Measurements from ENCODE around the gene APBA1.
A peak's percentile ranks its signal among the peaks of the same experiment; 100 is the strongest.

Gene APBA1

DNA sequence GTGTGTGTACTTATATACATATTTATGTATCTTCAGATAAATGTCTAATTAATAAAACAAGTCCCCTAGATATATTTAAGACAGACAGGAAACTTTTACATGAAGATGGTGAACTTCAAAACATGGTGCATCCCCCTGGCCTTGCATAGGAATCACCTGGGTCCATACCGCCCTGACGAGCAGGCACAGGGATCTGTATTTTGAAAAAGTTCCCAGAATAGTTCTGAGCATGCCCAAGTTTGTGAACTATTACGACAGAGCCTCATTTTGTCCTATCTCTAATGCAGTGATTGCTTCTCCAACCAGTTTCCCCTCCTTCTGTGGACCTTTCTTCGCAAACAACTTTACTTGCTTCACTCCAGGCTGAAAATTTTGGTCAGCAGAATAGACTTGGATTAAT lies 98.1 kb downstream of the APBA1 start:
- DNase-seq, result no peak

DNA sequence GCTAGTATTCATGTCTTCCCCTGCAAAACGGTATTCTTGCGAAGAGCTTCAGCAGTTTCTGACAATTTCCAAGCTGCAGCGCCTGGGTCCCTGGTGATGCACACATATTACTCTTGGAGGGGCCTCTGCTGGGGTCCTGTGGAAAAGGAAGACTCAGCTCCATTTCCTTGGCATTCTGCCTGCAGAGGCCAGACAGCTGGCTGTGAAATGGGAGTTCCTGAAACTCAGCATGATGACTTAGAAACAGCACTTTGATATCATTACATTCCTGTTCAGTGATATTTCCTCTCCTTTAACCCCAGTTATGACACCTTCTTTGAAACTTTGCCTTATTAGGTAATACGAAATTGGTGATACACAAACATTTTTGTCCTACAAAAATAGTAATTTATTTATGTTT lies 98.5 kb downstream of the APBA1 start:
- DNase-seq, result no peak

DNA sequence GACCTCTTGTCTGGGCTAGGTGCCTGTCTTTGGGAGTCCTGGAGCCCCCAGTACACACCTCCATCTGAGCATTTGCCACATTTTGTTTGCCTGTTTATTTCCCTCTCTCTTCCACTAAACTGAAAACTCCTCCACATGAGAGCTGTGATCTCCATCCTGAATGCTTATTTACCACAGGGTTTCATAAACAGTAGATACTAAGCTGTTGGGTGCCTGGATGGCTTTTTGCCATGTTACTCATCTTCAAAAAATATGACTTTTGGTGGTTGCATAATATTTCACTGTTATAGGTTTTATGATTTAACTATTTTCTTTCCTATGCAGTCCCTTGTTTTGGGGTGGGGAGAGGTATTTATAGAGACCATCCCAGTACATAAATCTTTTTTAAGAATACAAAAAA lies 99.6 kb downstream of the APBA1 start:
- no peak for DNase-seq

DNA sequence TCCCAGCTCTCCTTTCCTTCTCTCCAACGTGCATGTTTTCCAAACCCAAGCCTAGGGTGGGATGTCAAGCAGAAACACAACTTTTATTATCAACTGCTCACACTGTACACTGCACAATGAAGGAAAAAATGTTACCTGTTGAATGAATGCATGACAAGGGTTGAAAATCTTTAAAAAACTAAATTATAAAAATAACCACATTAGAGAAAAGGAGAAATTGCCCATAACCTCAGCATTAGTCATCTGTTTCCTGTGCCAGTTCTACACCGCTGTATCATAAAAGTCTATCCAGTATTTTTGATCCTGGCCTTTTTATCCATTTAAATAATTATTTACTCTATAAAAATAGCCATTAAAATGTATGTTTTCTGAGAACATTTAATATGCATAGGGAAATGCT lies 101.1 kb downstream of the APBA1 start:
- DNase-seq, result no peak

DNA sequence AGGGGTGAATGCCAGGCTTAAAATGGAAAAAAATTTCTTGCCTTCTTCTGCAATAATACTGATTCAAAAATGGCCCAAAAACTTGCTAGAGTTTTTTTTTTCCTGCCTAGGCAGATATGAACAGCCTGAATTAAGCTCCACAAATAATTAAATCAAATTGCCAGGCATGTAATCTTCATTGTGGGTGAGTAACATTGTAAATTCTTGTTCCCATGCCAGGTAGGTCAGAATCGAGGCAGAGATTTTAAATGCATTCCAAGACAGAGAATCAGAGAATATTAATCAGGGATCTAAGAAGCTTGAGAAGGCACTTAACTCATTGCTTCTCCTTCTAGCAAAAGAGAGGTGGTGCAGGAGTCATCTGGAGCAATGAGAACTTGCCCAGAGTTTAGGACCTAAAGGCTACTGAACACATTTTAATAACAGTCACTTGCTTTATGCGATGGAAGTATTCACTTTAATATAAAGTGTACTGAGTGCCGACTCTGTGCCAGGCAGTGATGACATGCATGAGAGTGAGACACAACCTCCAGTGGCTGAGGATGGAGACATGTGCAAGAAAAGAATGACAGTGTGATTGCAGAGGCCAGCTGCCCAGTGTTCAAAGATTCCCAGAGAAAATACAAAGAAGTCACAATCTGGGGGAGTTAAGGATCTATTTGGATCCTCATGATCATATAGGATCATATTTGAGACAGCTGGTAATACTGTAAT lies 102.3 kb downstream of the APBA1 start:
- DNase-seq, result no peak

DNA sequence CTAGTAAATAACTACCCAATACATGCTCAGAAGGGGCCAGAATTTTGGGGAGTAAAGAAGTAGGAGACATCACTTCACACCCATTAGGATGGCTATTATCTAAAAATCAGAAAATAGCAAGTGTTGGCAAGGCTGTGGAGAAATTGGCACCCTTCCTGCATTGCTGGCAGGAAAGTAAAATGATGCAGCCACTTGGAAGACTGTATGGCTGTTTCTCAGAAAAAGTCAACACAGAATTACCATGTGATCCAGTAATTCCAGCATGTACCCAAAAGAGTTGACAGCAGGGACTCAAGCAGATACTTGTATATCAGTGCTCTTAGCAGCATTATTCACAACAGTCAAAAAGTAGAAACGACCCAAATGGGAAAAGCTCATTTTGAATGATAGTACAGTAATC lies 107.6 kb downstream of the APBA1 start:
- no peak for DNase-seq

DNA sequence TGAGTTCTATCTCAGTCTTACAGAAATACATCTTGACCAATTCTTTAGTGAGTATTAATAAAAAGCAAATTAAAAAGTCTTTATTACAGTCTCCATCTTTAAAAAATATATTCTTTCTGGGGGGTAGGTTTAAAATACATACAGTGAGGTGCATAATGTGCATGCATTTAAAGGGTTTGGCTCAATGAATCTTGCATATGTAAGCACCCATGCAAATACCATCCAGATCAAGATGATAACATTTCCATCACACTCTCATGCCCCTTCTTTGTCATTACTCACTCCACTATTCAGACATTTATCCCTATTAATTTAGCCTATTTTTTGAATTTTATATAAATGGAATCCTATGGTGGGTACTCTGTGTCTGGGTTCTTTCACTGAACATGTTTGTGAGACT lies 113.0 kb downstream of the APBA1 start:
- DNase-seq, result no peak

DNA sequence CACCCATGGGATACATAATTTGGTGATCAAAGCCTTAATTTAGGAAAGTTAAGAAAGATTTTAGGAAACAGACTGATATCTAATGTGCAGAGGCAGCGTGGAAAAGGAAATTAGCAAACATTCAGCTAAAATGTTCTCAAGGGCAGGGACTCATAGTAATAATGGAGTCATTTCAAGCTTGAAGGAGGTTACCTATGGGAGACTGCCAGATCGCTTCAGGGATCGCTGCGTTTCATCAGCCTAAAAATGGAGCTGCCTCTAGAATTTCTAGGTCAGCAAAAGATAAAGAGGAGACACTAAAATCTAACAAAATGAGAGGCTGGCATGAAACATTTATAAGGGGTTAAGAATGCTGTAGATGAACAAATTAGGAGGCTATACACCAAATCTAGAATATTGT lies 115.5 kb downstream of the APBA1 start:
- no peak for DNase-seq

DNA sequence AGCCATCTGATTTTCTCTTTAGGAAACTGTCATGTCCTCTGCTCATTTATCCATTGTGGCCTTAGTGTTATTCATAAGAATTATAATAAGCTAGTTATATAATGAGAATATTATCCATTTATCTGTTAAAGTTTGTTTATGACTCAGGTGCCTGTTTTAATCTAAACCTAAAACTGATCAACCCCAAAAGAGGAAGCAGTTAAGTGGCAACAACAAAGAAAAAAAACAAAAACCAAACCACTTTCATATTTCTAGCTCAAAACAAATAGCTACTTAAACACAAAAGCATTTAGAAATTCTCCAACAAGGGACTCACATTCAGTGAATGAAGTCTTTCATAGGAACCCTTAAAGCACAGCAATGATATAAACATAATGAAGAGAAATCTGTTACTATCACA lies 116.4 kb downstream of the APBA1 start:
- no peak for DNase-seq

DNA sequence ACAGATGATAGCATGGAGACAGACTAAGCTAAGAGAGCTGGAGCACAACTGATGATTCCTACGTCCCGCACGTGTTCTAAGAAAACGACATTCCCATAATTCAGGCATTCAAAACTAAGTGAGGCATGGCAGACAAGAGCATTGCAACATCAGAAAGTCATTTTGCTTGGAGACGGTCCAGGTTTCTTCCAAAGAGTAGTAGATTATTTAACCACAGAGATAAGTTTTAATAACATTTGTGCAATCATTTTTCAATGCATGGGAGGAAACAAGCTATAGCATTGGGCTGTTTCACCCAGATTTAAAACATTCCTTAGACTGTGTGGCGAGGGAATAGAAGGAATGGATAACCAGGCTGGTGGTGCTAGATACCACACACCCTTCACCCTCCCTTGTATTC lies 117.2 kb downstream of the APBA1 start:
- DNase-seq, result no peak

DNA sequence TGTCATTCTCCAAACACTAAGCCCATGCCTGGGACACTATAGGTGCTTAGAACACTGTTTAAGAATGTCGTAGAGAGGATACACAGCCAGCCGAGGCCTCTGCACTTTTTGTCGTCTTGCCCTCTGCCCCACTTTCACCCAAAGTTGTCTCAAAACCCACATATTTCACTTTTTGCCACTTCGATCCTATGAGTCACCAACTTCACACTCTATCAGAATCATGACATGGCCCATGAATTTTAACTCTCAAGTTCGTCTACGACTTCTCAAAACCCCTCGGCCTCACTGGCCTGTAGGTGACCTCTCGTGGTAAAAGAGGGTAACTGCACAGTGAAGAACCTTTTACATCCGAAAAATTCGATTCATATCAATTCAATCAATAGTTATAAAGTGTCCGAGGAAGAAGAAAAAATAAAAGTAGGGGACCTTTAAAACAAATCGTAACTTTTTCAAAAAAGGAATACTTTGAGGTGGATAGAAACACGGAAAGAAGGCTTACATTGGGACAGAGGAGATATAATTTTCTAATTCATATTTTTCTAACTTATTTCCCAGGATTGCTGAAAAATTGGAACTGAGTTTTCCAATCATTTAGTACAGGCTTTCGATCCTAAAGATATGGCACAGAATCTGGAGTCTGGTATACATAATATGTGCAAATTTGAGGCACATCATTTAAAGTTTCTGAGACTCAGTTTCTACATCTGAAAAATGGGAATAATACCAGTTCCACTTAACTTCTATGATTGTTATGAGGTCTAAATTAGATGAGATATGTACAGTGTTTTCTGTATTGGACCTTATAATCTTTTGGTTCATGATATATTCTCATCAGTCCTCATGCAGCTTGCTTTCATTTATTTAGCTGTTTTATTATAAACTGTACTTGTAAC lies 122.6 kb downstream of the APBA1 start:
- DNase-seq, result peak; percentile 28

DNA sequence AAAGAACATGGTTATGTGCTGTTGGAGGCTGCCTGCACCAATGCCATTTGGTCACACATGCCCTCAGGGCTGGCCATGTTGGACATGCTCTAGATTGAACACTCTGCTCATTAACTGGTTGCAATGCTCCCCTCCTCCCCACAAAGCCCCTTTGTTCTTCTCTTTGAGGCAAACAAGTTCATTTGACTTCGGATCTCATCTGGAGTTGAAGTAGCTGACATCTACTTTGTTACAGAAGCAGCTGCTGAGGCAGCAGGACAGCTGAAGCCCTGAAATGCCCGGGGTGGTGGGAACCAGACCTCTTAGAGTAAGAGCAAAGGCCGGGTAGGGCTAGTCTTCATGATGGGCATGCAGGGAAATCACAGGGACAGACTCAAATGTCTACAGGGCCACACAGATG lies 123.5 kb downstream of the APBA1 start:
- no peak for DNase-seq

DNA sequence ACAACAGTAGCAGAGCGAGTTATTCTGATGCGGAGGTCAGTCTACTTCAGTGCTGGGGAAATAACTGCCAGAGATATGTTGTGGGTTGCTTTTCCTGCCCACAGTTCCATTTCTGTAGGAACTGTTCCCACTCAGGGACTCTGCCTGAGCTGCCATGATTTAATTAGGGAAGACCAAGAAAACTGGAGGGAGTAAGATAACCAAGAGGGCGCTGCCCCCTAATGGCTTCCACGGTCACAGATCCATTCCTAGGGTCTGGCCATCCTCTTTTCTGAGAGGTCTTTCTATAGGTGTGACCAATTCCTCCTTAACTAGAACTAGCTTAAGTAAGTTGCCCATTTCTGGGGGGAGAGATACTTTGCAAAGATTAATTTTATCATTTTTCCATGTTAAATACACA lies 125.9 kb downstream of the APBA1 start:
- DNase-seq, result peak; percentile 69

DNA sequence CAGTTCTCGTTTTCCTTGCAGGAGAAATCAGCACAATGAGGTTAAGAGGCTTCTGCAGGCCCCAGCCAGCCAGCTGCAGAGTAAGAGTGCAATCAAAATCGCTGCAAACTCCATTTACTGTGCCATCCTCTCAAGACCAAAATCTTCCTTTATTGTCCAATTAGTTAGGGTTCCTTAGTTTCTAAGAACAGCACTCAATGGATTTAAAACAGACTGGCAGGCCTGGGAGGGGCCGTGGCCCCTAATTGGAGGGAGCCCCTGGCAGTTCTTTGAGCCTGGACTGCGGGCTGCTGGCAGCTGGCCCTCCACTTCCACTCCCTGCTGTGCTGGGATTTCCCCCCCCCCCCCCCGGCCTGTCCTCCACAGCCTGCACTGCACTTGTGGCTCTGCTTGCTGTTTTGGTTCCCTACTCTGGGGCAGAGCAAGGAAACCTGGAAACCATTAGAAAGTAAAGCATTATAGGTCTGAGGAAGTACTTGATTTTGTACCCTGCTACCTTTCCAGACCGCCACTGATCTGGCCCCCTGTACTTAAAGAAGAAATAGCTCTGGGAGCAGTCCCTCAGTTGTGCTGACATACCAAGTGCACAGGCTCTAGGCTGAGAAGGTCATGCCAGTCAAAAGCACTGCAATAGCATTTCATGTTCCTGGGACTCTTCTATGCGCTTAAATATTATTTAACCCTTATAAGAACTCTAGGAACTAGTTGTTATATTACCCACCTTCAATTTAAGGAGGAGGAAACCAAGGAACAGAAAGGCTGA lies 129.0 kb downstream of the APBA1 start:
- peak; percentile 81 for DNase-seq

DNA sequence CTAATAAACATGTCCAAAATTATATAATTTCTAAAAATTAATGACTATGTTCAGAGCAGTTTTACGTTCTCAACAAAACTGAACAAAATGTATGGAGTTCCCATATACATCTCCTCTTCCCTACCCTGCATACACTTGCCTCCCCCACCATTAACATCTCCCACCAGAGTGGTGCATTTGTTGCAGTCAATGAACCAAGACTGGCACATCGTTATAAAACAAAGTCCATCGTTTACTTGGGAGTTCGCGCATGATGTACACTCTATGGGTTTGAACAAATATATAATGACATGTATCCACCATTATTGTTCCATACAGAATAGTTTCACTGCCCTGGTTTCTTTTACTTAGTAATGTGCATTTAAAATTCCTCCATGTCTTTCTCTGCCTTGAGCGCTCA lies 130.1 kb downstream of the APBA1 start:
- DNase-seq, result peak; percentile 15

DNA sequence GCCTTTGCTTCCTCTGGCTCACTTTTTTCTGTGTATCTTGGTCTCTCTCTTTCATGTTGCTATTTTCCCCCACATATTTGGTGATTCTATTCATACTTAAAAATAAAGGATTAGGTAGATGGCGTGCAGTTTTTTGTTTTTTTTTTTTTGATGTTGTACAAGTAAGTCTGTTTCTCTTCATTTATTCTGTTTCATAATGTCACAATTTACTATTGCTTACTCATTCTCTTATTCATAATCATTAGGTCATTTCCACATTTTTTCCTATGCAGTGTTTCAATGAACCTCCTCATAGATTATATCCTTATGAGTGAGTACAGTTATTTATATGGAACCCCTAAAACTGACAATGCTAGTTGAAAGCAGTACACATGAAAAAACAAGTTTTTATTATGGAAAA lies 136.3 kb downstream of the APBA1 start:
- no peak for DNase-seq

DNA sequence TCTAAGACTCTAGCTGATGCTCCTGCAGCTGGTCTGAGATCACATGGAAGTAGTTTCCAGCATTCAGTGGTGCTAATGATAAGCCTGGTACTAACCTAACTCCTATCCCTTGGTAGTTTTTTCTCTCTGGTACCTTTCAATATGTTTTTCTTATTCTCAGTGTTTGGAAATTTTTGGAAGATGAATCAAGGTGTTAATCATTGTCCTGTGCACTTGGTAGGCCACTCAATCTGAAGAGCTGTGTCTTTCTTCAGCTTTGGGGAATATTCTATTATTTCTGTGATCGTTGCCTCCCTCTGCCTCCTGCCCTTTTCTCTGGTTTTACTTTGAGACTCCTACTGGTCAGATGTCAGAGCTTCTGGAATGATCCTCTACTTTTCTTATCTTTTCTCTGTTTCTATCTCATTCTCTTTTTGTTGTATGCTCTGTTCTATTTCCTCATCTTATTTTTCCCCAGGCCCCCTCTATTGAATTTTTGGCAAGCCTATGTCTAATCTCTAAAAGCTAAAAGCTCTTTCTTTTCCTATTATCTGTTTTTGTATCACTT lies 136.8 kb downstream of the APBA1 start:
- peak; percentile 8 for DNase-seq

DNA sequence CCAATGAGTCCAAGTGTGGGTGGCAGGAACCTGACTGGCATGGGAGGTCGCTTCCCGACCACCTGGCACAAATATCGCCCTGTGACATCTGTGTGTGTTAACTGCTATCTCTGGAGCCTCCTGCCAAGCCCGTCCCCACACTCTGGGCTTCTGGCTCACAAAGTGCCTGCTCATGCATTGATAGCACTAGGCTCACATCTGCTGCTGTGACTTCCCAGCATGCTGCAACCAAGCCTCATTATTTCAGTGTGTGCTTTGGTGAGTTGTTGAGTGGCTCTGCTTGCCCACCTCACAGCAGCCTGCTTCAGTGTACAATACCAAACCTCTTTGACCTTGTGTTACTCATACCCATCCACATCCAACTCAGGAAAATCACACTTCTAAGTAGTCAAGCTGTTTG lies 139.8 kb downstream of the APBA1 start:
- peak; percentile 89 for DNase-seq

DNA sequence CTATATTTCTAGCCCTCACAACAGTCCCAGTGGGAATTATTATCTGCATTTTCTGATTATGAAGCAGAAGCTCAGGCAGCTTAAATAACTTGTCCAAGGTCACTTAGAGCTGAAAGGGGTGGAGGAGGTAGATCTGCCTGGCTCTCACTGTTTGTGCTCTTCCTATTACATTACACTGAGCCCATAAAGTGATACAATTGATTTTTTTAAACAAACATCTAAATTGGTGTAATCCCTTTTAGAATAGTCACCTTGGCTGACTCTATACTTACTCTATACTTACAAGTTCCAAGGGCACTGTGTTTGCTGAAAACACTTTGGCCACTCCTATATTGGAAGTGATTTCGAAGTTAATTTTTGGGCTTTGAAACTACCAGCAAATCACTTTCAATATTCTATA lies 144.7 kb downstream of the APBA1 start:
- DNase-seq, result peak; percentile 63

DNA sequence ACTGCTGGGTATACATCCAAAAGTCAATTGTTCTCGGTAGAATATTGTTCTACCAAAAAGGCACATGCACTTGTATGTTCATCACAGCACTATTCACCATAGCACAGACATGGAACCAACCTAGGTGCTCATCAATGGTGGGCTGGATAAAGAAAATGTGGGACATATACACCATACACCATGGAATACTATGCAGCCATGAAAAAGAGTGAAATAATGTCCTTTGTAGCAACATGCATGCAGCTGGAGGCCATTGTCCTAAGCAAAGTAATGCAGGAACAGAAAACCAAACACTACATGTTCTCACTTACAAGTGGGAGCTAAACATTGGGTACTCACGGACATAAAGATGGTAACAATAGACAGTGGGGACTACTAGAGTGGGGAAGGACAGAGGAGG lies 145.5 kb downstream of the APBA1 start:
- no peak for DNase-seq

DNA sequence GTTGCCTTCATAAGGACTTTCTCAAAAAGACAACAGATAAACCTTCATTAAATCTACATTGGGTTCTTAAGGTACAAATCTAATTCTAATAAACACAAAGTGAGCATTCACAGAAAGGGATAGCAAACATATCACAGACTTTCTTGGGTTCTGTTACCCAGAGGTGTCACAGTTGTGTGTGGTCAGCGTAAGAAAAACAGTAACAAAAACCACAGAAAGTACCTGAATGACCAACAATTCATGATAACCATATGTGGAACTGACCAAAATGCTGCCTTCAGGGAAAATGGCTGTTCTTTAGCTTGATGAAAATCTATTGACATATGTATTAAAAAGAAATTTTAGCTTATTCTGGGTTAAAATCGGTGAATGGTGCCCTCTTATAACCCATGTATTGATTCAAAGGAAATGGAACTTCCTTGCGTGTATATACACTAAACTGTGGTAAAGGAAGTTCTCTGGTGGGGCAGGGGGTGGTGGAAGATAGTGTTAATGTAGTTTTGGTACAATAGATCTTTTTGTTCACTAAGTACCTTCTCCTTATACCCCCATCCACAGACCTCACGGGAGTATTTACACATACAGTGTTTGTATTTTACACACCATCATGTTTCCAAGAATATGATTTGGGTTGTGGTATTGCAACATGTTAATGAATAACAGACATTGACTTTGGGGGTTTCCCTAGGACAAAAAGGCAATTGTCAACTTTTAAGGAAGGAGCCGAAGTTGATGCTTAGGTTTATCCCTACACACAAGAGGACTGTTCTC lies 152.5 kb downstream of the APBA1 start:
- DNase-seq, result no peak

All from NCI-H1092 treated with DMSO at 0.1 percent for 48 hours (cell line).